Activated T-cell treated with anti-CD3 and anti-CD28 coated beads, Interleukin-2, amount 50 U/mL, for 1 hour (primary cell): Measurements from ENCODE around the gene WWOX.

Experiments used
- DNase-seq: peaks from one replicate; pipeline ENCODE4 v3.0.0-alpha.2; 2020

WWOX gene

GRCh38 chr16:79062336-79062735 is 962.9 kb downstream of the WWOX start:
- no peak for DNase-seq

GRCh38 chr16:79062821-79063220 is 963.4 kb downstream of the WWOX start:
- no peak for DNase-seq

GRCh38 chr16:79064256-79064972 is 965.0 kb downstream of the WWOX start:
- no peak for DNase-seq

DNA sequence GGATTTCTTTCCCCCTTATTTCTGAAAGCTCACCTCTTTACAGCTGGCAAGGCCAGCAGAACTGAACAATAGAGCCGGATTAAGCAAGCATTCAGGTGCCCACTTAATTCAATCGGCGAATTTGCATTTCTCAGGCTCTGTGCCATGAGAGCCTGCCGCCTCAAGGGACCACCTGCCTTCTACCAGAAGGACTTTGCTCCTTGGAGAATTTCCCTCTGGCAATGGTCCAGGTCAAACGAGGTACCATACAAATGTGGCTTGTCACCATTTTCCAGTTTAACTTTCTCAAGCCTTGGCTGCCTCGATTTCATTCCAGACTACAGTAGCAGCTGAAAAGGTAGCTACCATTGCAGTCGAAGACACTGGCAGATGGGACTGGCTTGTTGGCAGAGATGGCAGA is 967.1 kb downstream of the WWOX start:
- DNase-seq = no peak

- no peak for DNase-seq
These were observed 968.1 kb downstream of the WWOX start for GRCh38 chr16:79067600-79067999.

GRCh38 chr16:79069121-79069520 is 969.7 kb downstream of the WWOX start:
- DNase-seq = no peak

DNA sequence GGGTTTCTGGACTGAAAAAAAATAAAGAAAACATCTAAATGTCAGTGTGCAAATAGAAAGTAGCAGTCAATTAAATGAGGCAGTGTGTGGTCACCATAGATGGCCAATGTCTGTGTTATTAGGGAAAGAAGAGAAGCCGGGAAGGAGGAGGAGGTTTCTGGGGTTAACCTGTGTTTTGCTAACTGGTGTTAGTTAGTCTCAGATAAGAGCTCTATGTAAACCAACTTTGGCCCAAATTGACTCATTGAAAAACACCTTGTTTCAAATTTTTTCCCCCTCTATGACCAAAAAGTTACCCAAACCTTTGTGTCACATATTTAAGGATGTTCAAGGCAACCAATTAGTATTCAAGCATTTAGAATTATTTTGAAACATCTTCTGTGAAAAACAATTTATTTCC is 970.2 kb downstream of the WWOX start:
- no peak for DNase-seq

GRCh38 chr16:79071424-79071823 is 972.0 kb downstream of the WWOX start:
- no peak for DNase-seq

DNA sequence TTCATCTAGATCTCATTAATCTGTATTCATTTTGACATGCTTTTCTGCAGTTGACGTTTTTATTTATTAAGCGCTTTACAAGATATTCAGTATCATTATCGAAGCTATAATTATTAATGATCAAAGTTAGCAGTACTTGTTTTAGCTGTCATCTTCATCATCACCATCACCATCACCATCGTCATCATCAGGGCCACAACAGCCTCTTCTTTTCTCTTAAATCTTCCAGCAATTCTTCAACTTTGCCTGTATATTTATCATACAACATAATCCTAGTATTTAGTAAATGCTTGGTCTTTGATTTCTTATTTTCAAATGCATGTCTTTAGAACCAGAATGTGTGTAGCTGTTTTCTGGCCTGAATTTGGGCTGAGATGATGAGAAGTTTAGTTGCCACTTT is 973.1 kb downstream of the WWOX start:
- no peak for DNase-seq

- no peak for DNase-seq
These were observed 974.1 kb downstream of the WWOX start for GRCh38 chr16:79073566-79073965.

GRCh38 chr16:79074541-79074940 is 975.1 kb downstream of the WWOX start:
- DNase-seq = no peak

- DNase-seq = no peak
These were observed 975.5 kb downstream of the WWOX start for GRCh38 chr16:79074951-79075350.

GRCh38 chr16:79076047-79076767 is 976.8 kb downstream of the WWOX start:
- no peak for DNase-seq

DNA sequence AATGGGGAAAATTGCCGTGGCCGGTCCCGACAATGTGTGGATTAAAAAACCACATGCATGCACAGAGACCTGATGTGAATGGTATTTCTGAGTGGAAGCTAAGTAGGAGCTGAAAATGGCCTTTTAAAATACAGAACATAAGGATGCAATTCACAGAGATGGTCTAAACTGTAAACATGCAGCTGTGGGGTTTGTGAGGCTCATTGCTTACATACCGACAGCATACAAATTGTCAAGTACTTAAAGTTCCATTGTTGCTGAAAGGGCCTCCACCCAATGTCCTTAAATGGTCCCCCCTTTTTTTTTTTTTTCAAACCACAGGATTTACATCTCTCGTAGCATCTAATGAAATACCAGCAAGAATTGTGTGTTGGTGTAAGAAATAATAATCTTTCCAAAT is 977.9 kb downstream of the WWOX start:
- DNase-seq = no peak

GRCh38 chr16:79079656-79080420 is 980.4 kb downstream of the WWOX start:
- DNase-seq = no peak

GRCh38 chr16:79081297-79082066 is 982.0 kb downstream of the WWOX start:
- no peak for DNase-seq

- no peak for DNase-seq
These were observed 983.5 kb downstream of the WWOX start for GRCh38 chr16:79082970-79083369.

DNA sequence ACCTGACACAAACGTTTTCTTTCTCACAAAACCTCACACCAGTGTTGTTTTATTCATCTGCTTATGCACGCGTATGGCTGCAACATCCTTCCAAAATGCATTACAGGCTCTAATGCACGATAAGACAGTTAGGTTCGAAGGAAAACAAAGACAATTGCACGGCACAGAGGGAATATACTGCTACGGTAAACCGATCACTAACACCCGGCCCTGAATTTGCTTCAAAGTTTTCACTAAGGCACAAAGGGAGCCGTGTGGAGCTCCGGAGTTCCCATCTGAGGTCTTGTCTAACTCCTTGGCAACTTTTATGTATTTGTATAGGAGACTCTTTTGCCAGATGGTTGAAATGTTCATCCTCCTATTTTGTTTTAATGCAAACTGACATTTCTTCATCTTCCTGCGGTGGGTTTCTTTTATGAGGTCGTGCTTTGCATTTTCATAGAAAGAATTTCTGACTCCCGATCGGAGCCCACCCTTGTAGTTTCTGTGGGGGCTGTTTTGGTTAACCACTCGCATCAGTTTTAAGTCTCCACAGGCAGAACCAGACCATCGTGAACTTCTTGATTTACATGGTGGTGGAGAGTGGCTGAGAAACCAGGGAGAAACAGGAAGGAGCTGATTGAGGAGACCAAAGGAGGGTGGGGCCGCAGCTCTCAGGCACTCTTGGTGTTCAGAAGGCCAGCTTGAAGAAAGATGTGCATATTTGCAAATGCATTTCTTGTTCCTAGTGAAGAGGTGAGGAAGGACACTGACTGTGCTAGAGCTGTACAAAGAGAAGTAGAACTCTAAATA is 984.2 kb downstream of the WWOX start:
- no peak for DNase-seq

- DNase-seq = no peak
These were observed 989.5 kb downstream of the WWOX start for GRCh38 chr16:79088971-79089370.

DNA sequence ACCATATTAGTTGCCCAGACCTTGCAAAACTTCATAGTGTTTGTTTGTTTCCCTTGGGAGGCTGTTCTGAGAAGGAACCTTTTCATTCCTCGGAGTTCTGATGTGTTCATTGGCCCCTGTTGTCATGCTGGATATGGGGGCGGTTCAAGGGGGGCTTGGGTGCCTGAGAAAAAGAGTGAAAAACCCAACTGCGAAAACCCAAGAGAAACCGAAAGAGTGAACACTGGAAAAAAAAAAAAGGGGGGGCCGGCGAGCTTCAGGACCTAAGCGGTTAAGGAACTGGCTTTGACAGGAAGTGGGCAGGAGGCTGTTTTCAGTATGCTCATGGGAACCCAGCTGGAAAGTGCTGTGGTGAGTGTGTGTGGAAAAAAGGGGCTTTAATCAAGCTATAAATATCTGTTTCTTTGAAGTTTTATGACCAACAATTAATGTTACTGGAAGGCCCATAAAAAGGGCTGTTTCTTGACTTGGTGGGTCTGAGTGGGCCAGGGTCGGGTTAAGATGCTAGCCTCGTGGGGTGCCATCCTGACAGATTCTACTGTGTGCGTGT is 990.4 kb downstream of the WWOX start:
- DNase-seq = no peak

DNA sequence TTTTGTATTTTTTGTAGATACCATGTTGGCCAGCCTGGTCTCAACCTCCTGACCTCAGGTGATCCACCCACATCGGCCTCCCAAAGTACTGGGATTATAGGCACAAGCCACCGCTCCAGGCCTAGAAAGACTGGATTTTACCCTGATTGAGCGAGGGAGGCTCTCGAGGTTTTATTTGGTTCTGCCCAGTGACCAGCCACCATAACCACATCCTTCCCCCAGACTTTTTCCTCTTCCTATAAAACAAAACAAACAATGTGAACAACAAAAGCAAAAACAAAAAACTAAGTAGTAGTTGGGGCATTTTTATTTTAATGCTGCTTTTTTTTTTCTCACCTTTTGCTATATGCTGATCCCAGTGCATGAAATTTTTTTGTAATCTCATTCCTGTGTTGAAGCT is 991.5 kb downstream of the WWOX start:
- no peak for DNase-seq

GRCh38 chr16:79092846-79093245 is 993.4 kb downstream of the WWOX start:
- DNase-seq = no peak
